HG02610 (cell line): Measurements from ENCODE around the gene RBMX.
"Not testable (repeated sequence)": the region's sequence is repeated elsewhere in the genome, so short reads cannot be mapped to it uniquely, and the experiment has no call there.

Experiments
- ATAC-seq: cut with Tn5 transposase; IDR thresholded peaks from one replicate; pipeline ENCODE4 v1.9.1; 2021; ENCODE audit warnings: mild to moderate bottlenecking, moderate library complexity; ENCODE audit not compliant: unreplicated experiment

RBMX gene

DNA sequence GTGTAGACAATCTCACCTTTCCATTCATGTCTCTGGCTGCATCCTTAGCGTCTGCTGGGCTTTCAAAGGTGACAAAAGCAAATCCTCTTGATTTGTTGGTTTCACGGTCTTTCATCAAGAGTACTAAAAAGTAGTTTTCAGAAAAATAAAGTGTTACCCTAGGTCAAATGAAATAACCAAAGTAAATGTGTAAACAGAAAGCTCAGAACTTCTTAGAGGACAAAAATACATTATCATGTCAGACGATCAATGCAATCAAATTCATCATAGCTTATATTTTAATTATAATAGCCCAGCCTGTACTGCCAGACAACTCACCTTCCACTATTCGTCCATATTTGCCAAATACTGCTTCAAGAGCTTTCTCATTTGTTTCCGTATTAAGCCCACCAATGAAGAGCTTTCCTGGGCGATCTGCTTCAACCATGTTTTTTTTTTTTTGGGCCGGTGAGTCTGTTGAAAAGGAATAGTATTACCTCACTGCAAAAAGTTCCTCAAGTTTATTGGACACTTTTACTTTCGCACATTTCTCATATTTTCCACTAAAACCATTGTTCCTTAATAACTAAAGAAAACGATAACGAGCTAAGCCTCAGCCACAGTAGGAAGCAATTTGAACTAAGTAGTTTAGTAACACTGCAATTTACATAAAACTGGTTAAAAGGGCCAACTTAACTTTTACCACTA lies 1.4 kb downstream of the RBMX start:
- no peak for ATAC-seq

- ATAC-seq: no peak
Measured at GRCh38 chrX:136878423-136878822, 2.1 kb downstream of the RBMX start.

DNA sequence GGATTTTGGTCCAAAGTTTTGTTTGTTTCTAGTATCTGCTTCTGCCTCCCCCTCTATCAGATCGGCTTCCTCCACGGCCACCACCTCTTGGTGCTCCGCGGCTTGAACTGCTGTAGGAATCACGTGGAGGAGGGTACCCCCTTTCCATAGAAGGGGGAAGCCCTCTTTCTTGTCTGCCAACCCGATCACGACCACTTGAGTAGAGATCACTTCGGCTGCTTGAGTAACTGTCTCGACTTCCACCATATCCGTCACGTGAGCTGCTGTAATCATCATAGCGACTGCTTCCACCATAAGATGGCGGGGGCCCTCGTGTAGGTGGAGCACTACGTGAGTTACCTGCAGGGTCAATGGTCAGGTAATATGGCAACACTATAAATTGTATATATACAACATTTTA lies 6.4 kb downstream of the RBMX start:
- ATAC-seq: not testable (repeated sequence)

- not testable (repeated sequence) for ATAC-seq
Measured at GRCh38 chrX:136873210-136873609, 7.3 kb downstream of the RBMX start.

DNA sequence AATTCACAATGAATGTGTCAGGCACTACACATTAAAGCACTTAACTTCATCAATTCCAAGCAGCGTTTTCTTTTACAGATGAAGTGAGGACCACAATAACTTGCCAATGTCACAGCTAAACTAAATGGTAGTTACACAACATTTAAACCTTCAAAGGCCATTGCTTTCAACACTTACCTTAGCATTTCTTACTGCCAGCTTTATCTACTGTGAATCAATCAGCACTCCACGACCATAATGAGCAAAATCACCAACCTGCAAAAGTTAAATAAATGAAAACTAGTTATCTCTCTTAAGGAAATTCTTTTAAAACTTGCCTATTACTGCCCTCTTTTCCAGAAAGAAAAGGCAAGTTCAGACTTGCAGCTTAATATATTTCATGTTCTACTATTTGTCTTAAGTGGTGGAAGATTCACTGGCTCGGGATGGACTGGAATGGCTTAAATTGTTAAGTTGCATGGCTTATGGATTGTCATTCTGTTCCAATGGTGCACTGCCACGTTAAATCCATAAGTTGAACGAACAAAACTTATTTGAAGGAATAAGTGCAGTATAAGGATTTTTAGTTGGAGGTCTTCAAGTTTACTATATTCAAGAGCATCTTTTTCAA lies 8.3 kb downstream of the RBMX start:
- ATAC-seq: no peak

- no peak for ATAC-seq
Measured at GRCh38 chrX:136870064-136870463, 10.5 kb downstream of the RBMX start.

- ATAC-seq: no peak
Measured at GRCh38 chrX:136868283-136869055, 12.1 kb downstream of the RBMX start.

GRCh38 chrX:136867518-136867917 lies 13.0 kb downstream of the RBMX start:
- no peak for ATAC-seq

DNA sequence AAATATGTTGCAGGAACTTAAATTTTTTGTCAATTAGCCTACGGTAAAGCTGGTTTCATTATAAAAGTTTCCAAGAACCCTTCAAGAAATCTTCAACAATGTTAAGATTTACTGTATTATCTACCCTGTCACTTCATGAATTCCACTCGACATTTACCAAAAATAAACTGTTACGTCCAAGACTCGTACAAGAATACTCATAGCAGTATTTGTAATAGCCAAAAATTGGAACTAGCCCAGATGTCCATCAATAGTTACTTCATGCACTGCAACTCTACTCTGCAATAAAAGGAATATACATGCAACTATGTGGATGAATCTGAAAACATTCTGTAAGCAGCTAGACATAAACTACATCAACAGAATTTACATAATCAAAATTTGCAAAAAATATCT lies 13.4 kb downstream of the RBMX start:
- no peak for ATAC-seq

DNA sequence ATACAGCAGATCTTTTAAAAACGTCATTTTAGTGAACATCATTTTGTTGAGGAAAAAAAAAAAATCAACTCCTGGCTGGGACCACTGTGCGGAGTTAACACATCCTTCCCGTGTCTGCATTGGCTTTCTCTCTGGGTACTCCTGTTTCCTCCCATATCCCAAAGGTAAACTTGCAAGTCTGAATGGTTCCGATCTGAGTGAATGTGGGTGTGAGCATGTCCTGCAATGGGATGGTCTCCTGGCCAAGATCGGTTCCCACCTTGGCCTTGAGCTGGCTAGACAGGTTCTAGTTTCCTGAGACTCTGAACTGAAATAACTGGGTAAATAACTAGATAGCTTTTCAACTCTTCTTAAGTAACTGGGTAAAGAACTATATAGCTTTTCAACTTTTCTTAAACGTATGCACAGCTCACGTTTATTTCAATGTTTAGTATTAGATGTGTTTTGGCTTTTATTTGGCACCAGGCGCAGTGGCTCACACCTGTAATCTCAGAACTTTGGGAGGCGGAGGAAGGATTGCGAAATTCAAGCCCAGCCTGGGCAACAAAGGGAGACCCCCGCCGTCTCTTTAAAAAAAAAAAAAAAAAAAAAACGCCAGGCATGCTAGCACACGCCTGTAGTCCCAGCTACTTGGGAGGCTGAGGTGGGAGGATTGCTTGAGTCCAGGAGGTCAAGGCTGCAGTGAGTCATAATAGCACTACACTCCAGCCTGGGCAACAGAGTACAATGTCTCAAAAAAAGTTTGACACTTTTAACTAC lies 14.0 kb downstream of the RBMX start:
- no peak for ATAC-seq

DNA sequence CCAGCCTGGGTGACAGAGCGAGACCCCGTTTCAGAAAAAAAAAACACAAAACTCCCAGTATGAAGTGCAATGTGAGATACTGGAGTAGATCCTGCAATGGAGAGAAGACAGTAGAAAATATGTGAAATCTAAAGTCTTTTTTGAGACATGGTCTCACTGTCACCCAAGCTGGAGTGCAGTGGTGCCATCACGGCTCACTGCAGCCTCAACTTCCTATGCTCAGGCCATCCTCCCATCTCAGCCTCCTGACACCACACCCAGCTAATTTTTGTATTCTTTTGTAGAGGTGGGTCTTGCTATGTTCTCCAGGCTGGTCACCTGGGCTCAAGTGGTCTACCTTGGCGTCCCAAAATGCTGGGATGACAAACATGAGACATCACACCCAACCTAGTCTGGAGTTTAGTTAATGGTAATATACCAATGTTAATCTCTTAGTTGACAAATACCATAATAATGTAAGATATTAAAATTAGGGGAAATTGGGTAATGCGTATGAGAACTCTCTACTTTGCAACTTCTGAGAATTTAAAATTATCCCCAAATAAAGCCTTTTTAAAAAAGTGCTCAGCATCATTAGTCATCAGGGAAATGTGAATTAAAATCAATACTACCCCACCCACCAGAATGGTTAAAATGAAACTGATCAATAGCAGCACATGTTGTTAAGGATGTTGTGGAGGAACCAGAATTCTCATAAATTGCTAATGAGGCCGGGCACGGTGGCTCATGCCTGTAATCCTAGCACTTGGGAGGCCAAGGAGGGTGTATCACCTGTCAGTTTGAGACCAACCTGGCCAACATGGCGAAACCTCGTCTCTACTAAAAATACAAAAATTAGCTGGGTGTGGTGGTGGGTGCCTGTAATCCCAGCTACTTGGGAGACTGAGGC lies 15.0 kb downstream of the RBMX start:
- ATAC-seq: no peak

DNA sequence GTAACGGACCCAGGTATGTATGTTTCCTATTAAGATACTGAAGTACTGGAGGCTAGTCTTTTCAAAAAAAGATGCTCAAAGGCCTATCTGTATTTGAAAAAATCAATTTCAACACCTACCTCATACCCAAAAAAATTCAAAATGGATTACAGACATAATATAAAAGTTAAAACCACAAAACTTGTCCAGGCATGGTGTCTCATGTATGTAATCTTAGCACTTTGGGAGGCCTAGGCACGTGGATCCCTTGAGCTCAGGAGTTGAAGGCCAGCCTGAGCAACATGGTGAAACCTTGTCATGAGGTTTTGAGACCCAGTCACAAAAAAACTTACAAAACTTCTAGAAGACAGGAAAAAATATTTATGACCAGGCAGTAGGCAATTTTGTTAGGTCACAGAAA lies 16.7 kb downstream of the RBMX start:
- ATAC-seq: no peak

- no peak for ATAC-seq
Measured at GRCh38 chrX:136862546-136862945, 18.0 kb downstream of the RBMX start.

DNA sequence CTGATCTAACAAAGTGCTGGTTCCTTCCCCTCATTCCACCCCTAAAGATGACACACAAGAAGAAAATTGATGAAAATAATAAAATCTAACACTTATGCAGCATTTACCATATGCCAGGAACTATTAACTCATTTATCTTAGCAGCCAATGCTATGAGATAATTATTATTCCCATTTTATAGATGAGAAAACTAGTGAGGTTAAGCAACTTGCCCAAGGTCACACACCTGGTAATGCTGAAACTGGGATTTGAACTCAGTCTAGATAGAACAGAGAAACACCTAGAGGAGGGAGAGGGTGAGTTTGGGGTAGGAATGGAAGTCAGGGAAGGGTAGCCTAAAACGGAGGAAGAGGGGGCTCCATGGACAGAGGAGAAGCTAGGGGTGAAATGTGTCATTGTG lies 18.6 kb downstream of the RBMX start:
- no peak for ATAC-seq

- no peak for ATAC-seq
Measured at GRCh38 chrX:136858007-136858756, 22.3 kb downstream of the RBMX start.

DNA sequence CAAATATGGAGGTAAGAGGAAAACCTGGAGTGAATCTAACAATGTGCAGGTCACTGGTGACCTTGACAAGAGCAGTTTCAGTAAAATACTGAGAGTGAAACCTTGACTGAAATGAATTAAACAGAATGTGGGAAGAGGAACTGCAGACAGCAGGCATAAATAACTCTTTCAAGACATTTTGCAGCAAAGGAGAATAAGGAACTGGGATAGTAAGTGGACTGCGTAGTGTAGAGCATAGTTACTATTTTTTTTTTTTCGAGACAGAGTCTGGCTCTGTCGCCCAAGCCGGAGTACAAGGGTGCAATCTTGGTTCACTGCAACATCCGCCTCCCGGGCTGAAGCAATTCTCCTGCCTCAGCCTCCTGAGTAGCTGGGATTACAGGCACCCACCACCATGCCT lies 24.0 kb downstream of the RBMX start:
- peak; percentile 71 for ATAC-seq

DNA sequence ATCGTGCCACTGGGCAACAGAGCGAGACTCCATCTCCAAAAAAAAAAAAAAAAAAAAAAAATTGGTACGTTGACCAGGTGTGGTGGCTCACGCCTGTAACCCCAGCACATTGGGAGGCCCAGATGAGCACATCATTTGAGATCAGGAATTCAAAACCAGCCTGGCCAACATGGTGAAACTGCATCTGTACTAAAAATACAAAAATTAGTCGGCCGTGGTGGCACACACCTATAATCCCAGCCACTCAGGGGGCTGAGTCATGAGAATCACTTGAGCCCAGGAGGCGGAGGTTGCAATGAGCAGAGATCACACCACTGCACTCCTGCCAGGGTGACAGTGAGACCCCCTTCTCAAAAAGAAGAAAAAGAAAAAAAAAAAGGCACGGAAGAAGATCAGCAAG lies 24.5 kb downstream of the RBMX start:
- ATAC-seq: no peak

DNA sequence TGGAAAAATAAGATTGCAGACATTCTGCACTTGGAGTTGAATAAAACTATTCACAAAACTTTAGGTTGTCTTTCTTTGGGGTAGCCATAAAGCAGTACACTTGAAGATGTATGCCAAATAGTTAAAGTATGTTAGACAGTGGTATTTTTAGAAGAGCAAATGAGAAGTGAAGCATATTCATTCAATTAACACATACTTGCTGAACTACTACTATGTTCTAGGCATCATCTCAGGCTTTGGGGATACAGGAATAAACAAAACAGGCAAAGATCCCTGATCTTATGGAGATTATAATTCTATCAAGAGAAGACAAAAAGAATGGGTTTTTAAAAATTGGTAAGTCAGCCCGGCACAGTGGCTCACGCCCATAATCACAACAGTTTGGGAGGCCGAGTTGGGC lies 29.0 kb downstream of the RBMX start:
- no peak for ATAC-seq

DNA sequence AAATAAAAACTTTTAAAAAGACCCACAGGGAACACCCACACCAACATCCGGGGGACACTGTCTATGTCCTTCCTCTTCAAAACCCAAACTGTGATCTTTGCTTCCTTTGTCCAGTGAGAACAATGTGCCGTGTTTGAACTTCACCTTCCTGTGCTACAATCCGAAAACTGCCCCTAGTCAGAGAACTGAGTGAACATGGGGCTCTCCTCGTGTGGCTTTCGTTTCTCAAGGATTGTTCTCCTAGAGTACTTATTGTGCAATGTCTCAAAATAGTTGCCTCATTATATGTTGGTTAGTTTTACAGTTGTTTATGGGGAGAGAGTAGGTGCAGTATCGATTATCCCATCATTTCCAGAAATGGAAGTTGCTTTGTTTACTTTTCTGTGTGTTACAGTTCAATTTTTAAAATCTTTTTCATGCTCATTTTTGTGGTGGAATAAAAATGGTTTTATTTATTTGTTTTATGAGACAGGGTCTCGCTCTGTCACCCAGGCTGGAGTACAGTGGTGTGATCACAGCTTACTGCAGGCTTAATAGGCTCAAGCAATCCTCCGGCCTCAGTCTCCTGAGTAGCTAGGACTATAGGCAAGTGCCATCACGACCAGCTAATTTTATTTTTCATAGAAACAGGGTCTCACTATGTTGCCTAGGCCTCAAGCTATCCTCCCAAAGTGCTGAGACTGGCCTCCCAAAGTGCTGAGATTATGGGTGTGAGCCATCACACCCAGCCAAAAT lies 29.9 kb downstream of the RBMX start:
- no peak for ATAC-seq
